Tibial nerve (tissue), 4 donors: ENCODE data around the gene COA1. TPM values are rescaled to one million over a fixed set of nuclear protein-coding genes. Genes with fewer than 3 reads are reported as not detected.

Experiments used
- DNase-seq, 2 donors: peaks; one replicate each; pipeline ENCODE4 v3.0.0-alpha.2; 2019; ENCODE audit warnings: low spot score in 2 of 2
- H3K27ac ChIP-seq, 4 donors: fragments of 200-600 bp; sonication (generic) in 3 of 4; one replicate each; pipeline ENCODE4 v1.5.1; 2017 to 2019; ENCODE audit warnings: mild to moderate bottlenecking in 1 of 4
- H3K27me3 ChIP-seq, 2 donors: fragments of 200-600 bp; sonication (generic) in 1 of 2; one replicate each; pipeline versions ENCODE4 v1.5.1 to v1.6.0; 2017 to 2019
- H3K36me3 ChIP-seq, 3 donors: fragments of 200-600 bp; sonication (generic); one replicate each; pipeline ENCODE4 v1.5.1; 2018 to 2019
- H3K4me1 ChIP-seq, 4 donors: fragments of 200-600 bp; sonication (generic) in 3 of 4; one replicate each; pipeline ENCODE4 v1.5.1; 2017 to 2019
- H3K4me3 ChIP-seq, 4 donors: fragments of 200-600 bp; sonication (generic) in 3 of 4; one replicate each; pipeline ENCODE4 v1.5.1; 2017 to 2019; ENCODE audit warnings: mild to moderate bottlenecking in 1 of 4, moderate library complexity in 1 of 4
- H3K9me3 ChIP-seq, 4 donors: fragments of 200-600 bp; sonication (generic) in 3 of 4; one replicate each; pipeline ENCODE4 v1.5.1; 2017 to 2019
- CTCF ChIP-seq, 5 experiments: fragments of 200-600 bp in 3 of 5; fragments of 450-650 bp in 2 of 5; sonication (generic) in 3 of 5; IDR thresholded peaks; one replicate each; pipeline ENCODE4 v1.5.1; 2016 to 2019; ENCODE audit warnings: antibody characterized with exemption in 5 of 5, mild to moderate bottlenecking in 3 of 5, moderate library complexity in 2 of 5
- EP300 ChIP-seq, 2 donors: sonication (generic); formaldehyde crosslinking; IDR thresholded peaks; one replicate each; pipeline ENCODE4 v1.6.1; 2017; ENCODE audit warnings: antibody characterized with exemption in 2 of 2, mild to moderate bottlenecking in 1 of 2
- POLR2A ChIP-seq, 2 donors: fragments of 450-650 bp; IDR thresholded peaks; one replicate each; pipeline ENCODE4 v1.6.1; 2017; ENCODE audit warnings: antibody characterized with exemption in 2 of 2, mild to moderate bottlenecking in 2 of 2, moderate library complexity in 2 of 2
- WGBS, 2 donors: methylation state at CpG; one replicate each; pipeline ENCODE4 v1.1.5; 2018; 5-methylcytosine and 5-hydroxymethylcytosine counted together
- total RNA-seq, 4 donors: library from RNA; depleted of rRNA; stranded (reverse); fragments of >200 nt; gene quantifications; one replicate each; pipeline ENCODE4 v1.1.0, GENCODE V29; 2016

COA1 gene
- total RNA-seq, 4 donors from 2014 or later, result 58.5 to 74.1 (median 64.7) TPM

GRCh38 chr7:43612599-43613589, 116.4 kb downstream of the COA1 start:
- Histone ChIP-seq H3K4me1 (peaks cover 0 to 30% (median 20%) of the 10 kb centered on the region in 4 donors), H3K36me3 (peaks cover 0 to 40% (median 0%) of the 10 kb centered on the region in 3 donors), H3K4me3 (no peak overlapping the region), H3K27me3 (no peaks in the 10 kb centered on the region), H3K9me3 (no peaks in the 10 kb centered on the region), H3K27ac (peak overlapping the region in 2 of 4 donors; percentile 55 to 58)
- WGBS, 2 donors, result 29 to 31% methylated on average over 3 of the region's 3 CpGs
- TF ChIP-seq CTCF (IDR thresholded peaks at IDR 0.05), result no peak
- no peak for TF ChIP-seq EP300 (IDR thresholded peaks at IDR 0.05)
- no peak for TF ChIP-seq POLR2A (IDR thresholded peaks at IDR 0.05)
- DNase-seq, result no peak

GRCh38 chr7:43612128-43612527, 117.2 kb downstream of the COA1 start:
- peaks cover 0 to 32% (median 0%) of the 10 kb centered on the region in 3 donors for H3K36me3 ChIP-seq
- H3K9me3 ChIP-seq, result no peaks in the 10 kb centered on the region
- WGBS, 2 donors, result 54 to 55% methylated on average over 5 of the region's 5 CpGs
- H3K27me3 ChIP-seq, result no peaks in the 10 kb centered on the region
- peak overlapping the region in 2 of 4 donors; percentile 55 to 58 for H3K27ac ChIP-seq
- DNase-seq, result no peak
- H3K4me1 ChIP-seq, result peaks cover 0 to 28% (median 20%) of the 10 kb centered on the region in 4 donors
- TF ChIP-seq EP300 (IDR thresholded peaks at IDR 0.05), result no peak
- TF ChIP-seq POLR2A (IDR thresholded peaks at IDR 0.05), result no peak
- no peak for TF ChIP-seq CTCF (IDR thresholded peaks at IDR 0.05)
- H3K4me3 ChIP-seq, result no peak overlapping the region

- DNase-seq, result no peak
- peaks cover 0 to 28% (median 23%) of the 10 kb centered on the region in 4 donors for H3K4me1 ChIP-seq
These were observed 120.2 kb downstream of the COA1 start for GRCh38 chr7:43609097-43609496.

GRCh38 chr7:43604251-43604650, 125.1 kb downstream of the COA1 start:
- Histone ChIP-seq H3K27me3 (no peaks in the 10 kb centered on the region), H3K36me3 (peaks cover 0 to 14% (median 3%) of the 10 kb centered on the region in 3 donors), H3K27ac (no peak overlapping the region), H3K9me3 (no peaks in the 10 kb centered on the region), H3K4me1 (peaks cover 0 to 6% (median 2%) of the 10 kb centered on the region in 4 donors), H3K4me3 (no peak overlapping the region)
- TF ChIP-seq EP300 (IDR thresholded peaks at IDR 0.05) (no peak), CTCF (IDR thresholded peaks at IDR 0.05) (no peak), POLR2A (IDR thresholded peaks at IDR 0.05) (no peak)
- DNase-seq, result no peak
- 95 to 100% methylated on average over 1 of the region's 1 CpG for WGBS, 2 donors

More at GRCh38 chr7:43609097-43609496, 120.2 kb downstream of the COA1 start:
- WGBS, 2 donors, result 97 to 98% methylated on average over 2 of the region's 2 CpGs
- TF ChIP-seq CTCF (IDR thresholded peaks at IDR 0.05) (no peak), EP300 (IDR thresholded peaks at IDR 0.05) (no peak), POLR2A (IDR thresholded peaks at IDR 0.05) (no peak)
- Histone ChIP-seq H3K4me3 (no peak overlapping the region), H3K27ac (no peak overlapping the region), H3K27me3 (no peaks in the 10 kb centered on the region), H3K9me3 (no peaks in the 10 kb centered on the region), H3K36me3 (peaks cover 0 to 23% (median 0%) of the 10 kb centered on the region in 3 donors)

- no peak overlapping the region for H3K27ac ChIP-seq
- WGBS, 2 donors, result 64% methylated on average over 1 of the region's 1 CpG
- TF ChIP-seq CTCF (IDR thresholded peaks at IDR 0.05) (no peak), EP300 (IDR thresholded peaks at IDR 0.05) (no peak), POLR2A (IDR thresholded peaks at IDR 0.05) (no peak)
- no peak for DNase-seq
- H3K4me1 ChIP-seq, result peaks cover 0 to 6% (median 2%) of the 10 kb centered on the region in 4 donors
- H3K9me3 ChIP-seq, result no peaks in the 10 kb centered on the region
- no peak overlapping the region for H3K4me3 ChIP-seq
- H3K36me3 ChIP-seq, result peaks cover 0 to 19% (median 3%) of the 10 kb centered on the region in 3 donors
- H3K27me3 ChIP-seq, result no peaks in the 10 kb centered on the region
These were observed 127.1 kb downstream of the COA1 start for GRCh38 chr7:43602256-43602655.
